Measurements from ENCODE around the gene ILKAP. TPM values are rescaled to one million over a fixed set of nuclear protein-coding genes. Genes with fewer than 3 reads are reported as not detected.

ILKAP gene
- total RNA-seq, 1 experiment from 2014 or later, result 50.7 TPM

DNA sequence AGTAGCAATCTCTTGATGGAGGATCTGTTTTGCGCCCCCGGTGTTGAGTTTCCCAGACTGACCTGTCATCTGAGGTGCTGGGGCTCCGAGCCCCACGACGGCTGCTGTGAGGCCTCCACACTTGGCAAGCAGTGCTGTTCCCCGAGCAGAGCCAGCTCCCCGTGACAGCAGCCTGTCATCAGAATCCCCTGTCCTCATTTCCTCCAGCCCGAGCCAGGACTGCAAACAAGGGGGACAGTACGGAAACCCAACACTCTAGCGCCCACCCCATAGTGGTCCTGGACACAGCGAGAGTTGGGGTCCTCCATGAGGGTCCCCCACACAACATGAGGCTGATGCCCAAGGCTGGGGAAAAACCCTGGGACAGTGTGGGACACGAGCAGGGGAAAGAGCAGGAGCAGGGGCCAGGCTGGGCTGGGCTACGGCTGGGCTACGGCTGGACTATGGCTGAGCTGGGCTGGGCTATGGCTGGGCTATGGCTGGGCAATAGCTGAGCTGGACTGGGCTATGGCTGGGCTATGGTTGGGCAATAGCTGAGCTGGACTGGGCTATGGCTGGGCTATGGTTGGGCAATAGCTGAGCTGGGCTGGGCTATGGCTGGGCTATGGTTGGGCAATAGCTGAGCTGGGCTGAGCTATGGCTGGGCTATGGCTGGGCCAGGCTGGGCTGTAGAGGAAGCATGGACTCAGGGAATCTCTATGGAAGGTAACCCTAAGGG lies 66.5 kb downstream of the ILKAP start:
- H2AFZ ChIP-seq (ENCODE audit: low read length), result no peak overlapping the region
- peaks cover 16% of the 10 kb centered on the region for H3K4me1 ChIP-seq (ENCODE audit: low read length)
- H3K27me3 ChIP-seq (ENCODE audit: low read length), result no peaks in the 10 kb centered on the region
- H4K20me1 ChIP-seq (ENCODE audit: insufficient read depth, low read depth, low read length), result no peaks in the 10 kb centered on the region
- no peaks in the 10 kb centered on the region for H3K79me2 ChIP-seq (ENCODE audit: low read length)
- no peaks in the 10 kb centered on the region for H3K9me3 ChIP-seq (ENCODE audit: low read length)
- DNase-seq, result no peak
- no peak overlapping the region for H3K27ac ChIP-seq (ENCODE audit: low read length)
- H3K4me2 ChIP-seq (ENCODE audit: low read depth, low read length, poor library complexity, severe bottlenecking), result no peak overlapping the region
- no peak overlapping the region for H3K4me3 ChIP-seq (ENCODE audit: low read length)
- H3K9ac ChIP-seq (ENCODE audit: low read length), result no peak overlapping the region
- no peaks in the 10 kb centered on the region for H3K9me2 ChIP-seq (replicated peaks; ENCODE audit: insufficient read depth, low read length)
- no peaks in the 10 kb centered on the region for H3K36me3 ChIP-seq (ENCODE audit: insufficient read depth, low read length)

DNA sequence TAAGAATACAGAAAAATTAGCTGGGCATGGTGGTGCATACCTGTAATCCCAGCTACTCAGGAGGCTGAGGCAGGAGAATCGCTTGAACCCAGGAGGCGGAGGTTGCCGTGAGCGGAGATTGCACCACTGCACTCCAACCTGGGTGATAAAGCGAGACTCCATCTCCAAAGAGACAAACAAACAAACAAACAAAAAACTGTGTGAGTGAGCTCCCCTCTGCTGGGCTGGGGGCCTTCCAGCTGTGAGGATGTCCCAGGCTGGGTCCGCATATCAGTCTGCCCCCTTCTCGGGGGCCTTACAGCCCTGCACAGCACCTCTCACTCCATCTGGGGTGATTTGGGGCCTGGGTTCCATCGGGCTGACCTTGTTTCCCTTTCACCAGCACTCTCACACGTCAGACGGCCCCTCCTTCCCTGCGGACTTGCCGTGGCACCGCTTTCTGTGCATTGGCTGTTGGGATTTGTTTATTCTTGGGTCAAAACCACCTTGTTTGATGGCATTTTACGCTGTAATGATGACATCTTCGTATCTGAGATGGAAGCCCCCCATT lies 67.8 kb downstream of the ILKAP start:
- Histone ChIP-seq H3K27ac (ENCODE audit: low read length) (no peak overlapping the region), H3K9me3 (ENCODE audit: low read length) (no peaks in the 10 kb centered on the region), H3K4me2 (ENCODE audit: low read depth, low read length, poor library complexity, severe bottlenecking) (no peak overlapping the region), H3K4me1 (ENCODE audit: low read length) (peaks cover 16% of the 10 kb centered on the region), H3K79me2 (ENCODE audit: low read length) (no peaks in the 10 kb centered on the region), H3K9me2 (replicated peaks; ENCODE audit: insufficient read depth, low read length) (no peaks in the 10 kb centered on the region), H3K9ac (ENCODE audit: low read length) (no peak overlapping the region), H3K27me3 (ENCODE audit: low read length) (no peaks in the 10 kb centered on the region), H3K4me3 (ENCODE audit: low read length) (no peak overlapping the region), H2AFZ (ENCODE audit: low read length) (no peak overlapping the region), H3K36me3 (ENCODE audit: insufficient read depth, low read length) (no peaks in the 10 kb centered on the region), H4K20me1 (ENCODE audit: insufficient read depth, low read depth, low read length) (no peaks in the 10 kb centered on the region)
- no peak for DNase-seq

DNA sequence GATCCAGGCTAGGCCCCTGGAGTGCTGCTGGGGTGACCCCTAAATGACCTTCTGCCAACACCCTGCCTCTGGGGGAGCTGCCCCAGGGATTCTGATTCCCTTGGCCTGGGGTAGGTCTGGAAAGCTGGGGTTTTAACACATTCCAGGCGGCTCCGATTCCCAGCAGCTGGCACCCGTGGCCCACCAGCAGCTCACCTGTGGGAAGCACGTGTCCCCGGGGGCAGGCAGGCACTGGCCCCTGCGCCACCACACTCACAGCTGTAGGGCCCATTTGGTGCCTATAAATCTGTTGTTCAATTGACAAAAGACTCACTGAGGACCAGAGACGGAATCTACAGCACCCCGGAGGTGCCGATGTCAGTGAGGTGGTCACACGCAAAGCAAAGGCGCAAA lies 69.1 kb downstream of the ILKAP start:
- H3K4me2 ChIP-seq (ENCODE audit: low read depth, low read length, poor library complexity, severe bottlenecking), result no peak overlapping the region
- no peak overlapping the region for H3K9ac ChIP-seq (ENCODE audit: low read length)
- H4K20me1 ChIP-seq (ENCODE audit: insufficient read depth, low read depth, low read length), result no peaks in the 10 kb centered on the region
- H2AFZ ChIP-seq (ENCODE audit: low read length), result no peak overlapping the region
- H3K4me1 ChIP-seq (ENCODE audit: low read length), result peaks cover 13% of the 10 kb centered on the region
- no peaks in the 10 kb centered on the region for H3K9me2 ChIP-seq (replicated peaks; ENCODE audit: insufficient read depth, low read length)
- H3K9me3 ChIP-seq (ENCODE audit: low read length), result no peaks in the 10 kb centered on the region
- no peaks in the 10 kb centered on the region for H3K27me3 ChIP-seq (ENCODE audit: low read length)
- no peak overlapping the region for H3K27ac ChIP-seq (ENCODE audit: low read length)
- H3K4me3 ChIP-seq (ENCODE audit: low read length), result no peak overlapping the region
- no peaks in the 10 kb centered on the region for H3K79me2 ChIP-seq (ENCODE audit: low read length)
- H3K36me3 ChIP-seq (ENCODE audit: insufficient read depth, low read length), result no peaks in the 10 kb centered on the region
- DNase-seq, result no peak

DNA sequence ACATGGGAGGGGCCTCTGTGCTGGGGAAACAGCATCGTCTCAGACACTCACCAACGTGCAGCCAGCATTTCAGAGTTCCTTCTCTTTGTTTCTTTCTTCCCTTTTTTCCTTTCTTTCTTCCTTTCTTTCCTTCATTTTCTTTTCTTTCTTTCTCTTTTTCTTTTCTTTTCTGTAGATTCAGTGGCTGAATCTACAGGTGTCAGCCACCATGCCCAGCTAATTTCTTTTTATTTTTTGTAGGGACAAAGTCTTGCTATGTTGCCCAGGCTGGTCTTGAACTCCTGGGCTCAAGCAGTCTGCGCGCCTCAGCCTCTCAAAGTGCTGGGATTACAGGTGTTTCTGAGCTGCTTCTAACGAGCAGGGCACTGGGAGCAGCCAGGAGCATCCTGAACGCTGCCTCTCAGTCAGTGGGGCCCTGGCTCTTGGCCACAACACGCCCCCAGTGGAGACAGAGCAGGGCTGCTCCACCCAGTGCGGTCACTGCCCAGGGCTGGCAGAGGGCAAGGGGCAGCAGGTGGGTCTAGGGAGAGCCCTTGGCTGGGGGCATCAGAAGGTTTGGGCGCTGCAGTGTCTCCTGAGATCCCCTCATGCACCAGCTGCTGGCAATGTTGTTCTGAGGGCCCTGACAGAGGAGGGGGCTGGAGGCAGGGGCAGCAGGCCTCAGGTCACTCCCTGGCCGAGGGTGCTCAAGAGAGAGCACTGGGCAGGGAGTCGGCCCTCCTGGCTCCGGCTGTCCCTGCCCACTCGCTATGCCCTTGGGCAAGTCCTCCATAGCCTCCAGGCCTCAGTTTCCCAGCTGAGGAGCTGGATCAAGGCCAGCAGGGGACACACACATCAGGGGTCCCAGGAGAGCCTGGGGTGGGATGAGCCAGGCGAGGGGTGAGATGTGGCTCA lies 69.7 kb downstream of the ILKAP start:
- peaks cover 6% of the 10 kb centered on the region for H3K4me1 ChIP-seq (ENCODE audit: low read length)
- no peak overlapping the region for H3K4me2 ChIP-seq (ENCODE audit: low read depth, low read length, poor library complexity, severe bottlenecking)
- H3K79me2 ChIP-seq (ENCODE audit: low read length), result no peaks in the 10 kb centered on the region
- no peaks in the 10 kb centered on the region for H3K9me3 ChIP-seq (ENCODE audit: low read length)
- no peaks in the 10 kb centered on the region for H3K9me2 ChIP-seq (replicated peaks; ENCODE audit: insufficient read depth, low read length)
- no peak overlapping the region for H2AFZ ChIP-seq (ENCODE audit: low read length)
- H3K4me3 ChIP-seq (ENCODE audit: low read length), result no peak overlapping the region
- H3K27me3 ChIP-seq (ENCODE audit: low read length), result no peaks in the 10 kb centered on the region
- no peak overlapping the region for H3K27ac ChIP-seq (ENCODE audit: low read length)
- no peaks in the 10 kb centered on the region for H3K36me3 ChIP-seq (ENCODE audit: insufficient read depth, low read length)
- no peak overlapping the region for H3K9ac ChIP-seq (ENCODE audit: low read length)
- H4K20me1 ChIP-seq (ENCODE audit: insufficient read depth, low read depth, low read length), result no peaks in the 10 kb centered on the region
- no peak for DNase-seq

DNA sequence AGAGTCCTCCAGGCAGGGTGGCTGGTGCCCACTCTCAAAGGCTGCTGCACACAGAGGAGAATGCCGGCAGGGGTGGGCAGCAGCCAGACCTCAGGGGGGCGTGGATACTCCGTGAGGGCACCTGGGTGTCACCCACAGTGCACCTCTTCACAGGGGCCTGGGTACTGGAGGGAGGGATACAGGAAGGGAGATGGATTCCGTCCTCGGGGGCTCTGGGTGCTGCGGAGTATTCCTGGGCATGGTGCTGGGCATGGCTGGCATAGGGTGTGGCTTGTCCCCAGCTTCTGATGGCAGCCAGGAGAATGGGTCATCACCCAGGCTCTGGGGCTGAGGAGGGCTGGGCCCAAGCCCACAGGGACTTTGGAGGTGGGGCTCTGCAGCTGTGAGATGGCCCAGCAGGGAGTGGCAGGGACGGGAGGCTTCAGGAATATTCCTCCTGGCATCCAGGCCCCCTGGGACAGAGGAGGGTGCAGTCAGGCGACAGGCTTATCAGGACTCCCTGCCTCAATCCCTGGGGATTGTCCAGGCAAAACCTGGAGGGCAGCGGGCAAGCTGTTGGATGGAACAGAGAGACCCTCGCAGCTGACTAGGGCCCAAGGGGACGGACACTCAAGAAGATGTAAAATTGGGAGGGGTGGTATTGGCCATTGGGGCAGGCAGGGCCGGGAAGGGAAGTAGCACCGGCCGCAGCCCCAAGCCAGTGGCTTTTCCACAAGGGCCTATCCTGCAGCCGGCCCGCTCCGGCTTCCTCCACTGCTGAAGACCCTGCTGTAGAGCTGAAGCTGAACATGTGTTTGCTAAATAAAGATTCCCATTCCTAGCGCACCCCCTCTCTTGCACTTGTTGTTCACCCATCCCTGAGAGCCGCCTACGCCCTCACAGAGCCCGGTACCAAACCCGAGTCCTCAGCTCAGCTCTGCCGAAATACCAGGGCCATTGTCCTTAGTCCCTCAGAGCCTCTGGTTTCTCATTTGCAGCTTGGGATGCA lies 70.7 kb downstream of the ILKAP start:
- Histone ChIP-seq H3K36me3 (ENCODE audit: insufficient read depth, low read length) (no peaks in the 10 kb centered on the region), H3K27ac (ENCODE audit: low read length) (no peak overlapping the region), H4K20me1 (ENCODE audit: insufficient read depth, low read depth, low read length) (no peaks in the 10 kb centered on the region), H3K9me3 (ENCODE audit: low read length) (no peaks in the 10 kb centered on the region), H2AFZ (ENCODE audit: low read length) (no peak overlapping the region), H3K4me2 (ENCODE audit: low read depth, low read length, poor library complexity, severe bottlenecking) (no peak overlapping the region), H3K27me3 (ENCODE audit: low read length) (no peaks in the 10 kb centered on the region), H3K9ac (ENCODE audit: low read length) (no peak overlapping the region), H3K9me2 (replicated peaks; ENCODE audit: insufficient read depth, low read length) (no peaks in the 10 kb centered on the region), H3K4me1 (ENCODE audit: low read length) (no peaks in the 10 kb centered on the region), H3K4me3 (ENCODE audit: low read length) (no peak overlapping the region), H3K79me2 (ENCODE audit: low read length) (no peaks in the 10 kb centered on the region)
- no peak for DNase-seq

DNA sequence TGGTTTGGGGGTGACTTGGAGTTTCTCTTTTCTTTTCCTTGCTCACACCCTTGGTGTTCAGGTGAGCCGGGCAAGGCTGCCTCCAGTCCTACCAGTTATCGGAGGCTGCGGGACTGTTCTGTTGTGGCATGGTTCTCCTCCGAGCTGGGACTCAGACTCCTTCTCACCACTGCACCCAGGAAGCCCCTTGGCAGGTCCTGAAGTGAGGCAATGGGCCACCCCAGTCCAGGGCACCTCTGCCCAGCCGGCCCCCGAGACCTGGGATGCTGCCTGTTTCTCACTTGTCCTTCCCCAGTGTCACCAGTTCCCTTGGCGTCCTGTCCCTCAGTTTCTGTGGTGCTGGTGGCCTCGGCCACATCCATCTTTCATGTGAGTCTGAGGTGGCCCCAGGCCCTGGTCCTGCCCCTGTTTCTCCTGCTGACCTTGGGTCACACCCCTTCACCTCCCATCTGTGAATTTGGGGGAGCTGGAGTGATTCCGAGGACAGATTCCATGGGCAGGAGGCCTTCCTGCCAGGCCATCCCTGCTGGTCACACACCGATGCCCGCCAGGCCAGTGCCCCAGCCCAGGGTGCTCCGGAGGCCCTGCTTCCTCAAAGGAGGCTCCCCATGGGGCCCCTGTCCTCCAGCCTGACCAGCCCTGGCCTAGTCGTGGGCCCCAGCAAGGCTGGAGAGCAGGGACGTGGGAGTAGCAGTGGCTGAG lies 71.6 kb downstream of the ILKAP start:
- no peaks in the 10 kb centered on the region for H3K27me3 ChIP-seq (ENCODE audit: low read length)
- no peaks in the 10 kb centered on the region for H3K4me1 ChIP-seq (ENCODE audit: low read length)
- H4K20me1 ChIP-seq (ENCODE audit: insufficient read depth, low read depth, low read length), result no peaks in the 10 kb centered on the region
- H3K9ac ChIP-seq (ENCODE audit: low read length), result no peak overlapping the region
- no peaks in the 10 kb centered on the region for H3K9me3 ChIP-seq (ENCODE audit: low read length)
- H3K4me3 ChIP-seq (ENCODE audit: low read length), result no peak overlapping the region
- no peak overlapping the region for H3K27ac ChIP-seq (ENCODE audit: low read length)
- no peak overlapping the region for H3K4me2 ChIP-seq (ENCODE audit: low read depth, low read length, poor library complexity, severe bottlenecking)
- no peak for DNase-seq
- H3K9me2 ChIP-seq (replicated peaks; ENCODE audit: insufficient read depth, low read length), result no peaks in the 10 kb centered on the region
- no peaks in the 10 kb centered on the region for H3K79me2 ChIP-seq (ENCODE audit: low read length)
- H3K36me3 ChIP-seq (ENCODE audit: insufficient read depth, low read length), result no peaks in the 10 kb centered on the region
- no peak overlapping the region for H2AFZ ChIP-seq (ENCODE audit: low read length)

DNA sequence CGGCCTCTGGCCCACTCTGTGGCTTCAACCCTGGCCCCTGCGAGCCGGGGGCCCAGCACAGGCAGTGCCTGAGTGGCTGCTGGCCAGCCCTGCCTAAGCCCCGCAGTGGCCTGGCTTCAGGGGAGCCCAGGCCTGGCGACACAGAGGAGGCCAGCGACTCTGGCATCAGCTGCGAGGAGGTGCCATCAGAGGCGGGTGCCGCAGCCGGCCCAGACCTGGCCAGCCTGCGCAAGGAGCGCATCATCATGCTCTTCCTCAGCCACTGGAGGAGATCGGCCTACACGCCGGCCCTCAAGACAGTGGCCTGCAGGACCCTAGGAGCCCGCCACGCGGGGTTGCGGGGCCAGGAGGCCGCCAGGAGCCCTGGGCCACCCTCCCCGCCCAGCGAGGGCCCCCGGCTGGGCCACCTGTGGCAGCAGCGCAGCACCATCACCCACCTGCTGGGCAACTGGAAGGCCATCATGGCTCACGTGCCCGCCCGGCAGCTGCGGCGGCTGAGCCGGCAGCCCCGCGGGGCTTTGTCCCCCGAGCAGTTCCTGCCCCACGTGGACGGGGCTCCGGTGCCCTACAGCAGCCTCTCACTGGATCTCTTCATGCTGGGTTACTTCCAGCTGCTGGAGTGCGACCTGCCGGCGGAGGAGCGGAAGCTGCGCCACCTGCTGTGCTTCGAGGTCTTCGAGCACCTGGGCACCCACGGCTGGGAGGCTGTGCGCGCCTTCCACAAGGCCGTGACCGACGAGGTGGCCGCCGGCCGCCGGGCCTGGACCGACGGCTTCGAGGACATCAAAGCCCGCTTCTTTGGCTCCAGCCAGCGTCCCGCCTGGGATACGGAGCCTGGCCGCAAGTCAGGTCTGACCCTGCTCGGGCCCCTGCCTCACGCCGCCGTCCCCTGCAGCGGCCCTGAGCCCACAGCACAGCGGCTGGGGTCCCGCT lies 72.5 kb downstream of the ILKAP start:
- Histone ChIP-seq H2AFZ (ENCODE audit: low read length) (no peak overlapping the region), H3K79me2 (ENCODE audit: low read length) (no peaks in the 10 kb centered on the region), H3K36me3 (ENCODE audit: insufficient read depth, low read length) (no peaks in the 10 kb centered on the region), H3K9me2 (replicated peaks; ENCODE audit: insufficient read depth, low read length) (no peaks in the 10 kb centered on the region), H3K9me3 (ENCODE audit: low read length) (no peaks in the 10 kb centered on the region), H3K27me3 (ENCODE audit: low read length) (no peaks in the 10 kb centered on the region), H3K9ac (ENCODE audit: low read length) (no peak overlapping the region), H3K4me3 (ENCODE audit: low read length) (no peak overlapping the region), H3K4me2 (ENCODE audit: low read depth, low read length, poor library complexity, severe bottlenecking) (no peak overlapping the region), H3K4me1 (ENCODE audit: low read length) (no peaks in the 10 kb centered on the region), H3K27ac (ENCODE audit: low read length) (no peak overlapping the region), H4K20me1 (ENCODE audit: insufficient read depth, low read depth, low read length) (no peaks in the 10 kb centered on the region)
- no peak for DNase-seq
